HG03066 (cell line): ENCODE data around the gene RBM39.
"Not testable (repeated sequence)": the region's sequence is repeated elsewhere in the genome, so short reads cannot be mapped to it uniquely, and the experiment has no call there.

ENCODE experiments used
- ATAC-seq: cut with Tn5 transposase; IDR thresholded peaks from one replicate; pipeline ENCODE4 v1.9.1; 2021; ENCODE audit warnings: low read depth; ENCODE audit not compliant: unreplicated experiment

RBM39 gene

GRCh38 chr20:35690265-35690664 lies 51.8 kb downstream of the RBM39 start:
- no peak for ATAC-seq

- ATAC-seq = not testable (repeated sequence)
Measured at GRCh38 chr20:35686872-35687271, 55.2 kb downstream of the RBM39 start.

GRCh38 chr20:35685368-35685767 lies 56.7 kb downstream of the RBM39 start:
- not testable (repeated sequence) for ATAC-seq

- no peak for ATAC-seq
Measured at GRCh38 chr20:35681960-35682359, 60.1 kb downstream of the RBM39 start.

- ATAC-seq = no peak
Measured at GRCh38 chr20:35680452-35681183, 61.4 kb downstream of the RBM39 start.

- ATAC-seq = no peak
Measured at GRCh38 chr20:35674921-35675320, 67.1 kb downstream of the RBM39 start.

- no peak for ATAC-seq
Measured at GRCh38 chr20:35673884-35674283, 68.2 kb downstream of the RBM39 start.

GRCh38 chr20:35669681-35670080 lies 72.4 kb downstream of the RBM39 start:
- no peak for ATAC-seq

GRCh38 chr20:35669221-35669620 lies 72.8 kb downstream of the RBM39 start:
- ATAC-seq = no peak

GRCh38 chr20:35665949-35666288 lies 76.1 kb downstream of the RBM39 start:
- no peak for ATAC-seq

GRCh38 chr20:35664466-35665206 lies 77.4 kb downstream of the RBM39 start, which contains the start of the genes CPNE1 and RBM12:
Gene CPNE1 (minus strand): TSS chr20:35664900. CDS start chr20:35632923, 31,977 bp downstream.
Gene RBM12 (minus strand): TSS chr20:35664900. CDS start chr20:35655322, 9,578 bp downstream.
- peak; percentile 74 for ATAC-seq

- peak; percentile 27 for ATAC-seq
Measured at GRCh38 chr20:35663516-35664465, 78.3 kb downstream of the RBM39 start.

GRCh38 chr20:35662551-35662950 lies 79.5 kb downstream of the RBM39 start:
- ATAC-seq = no peak

GRCh38 chr20:35661908-35662307 lies 80.2 kb downstream of the RBM39 start:
- no peak for ATAC-seq

GRCh38 chr20:35661053-35661452 lies 81.0 kb downstream of the RBM39 start:
- ATAC-seq = no peak

GRCh38 chr20:35660122-35660937 lies 81.7 kb downstream of the RBM39 start:
- ATAC-seq = no peak

- ATAC-seq = no peak
Measured at GRCh38 chr20:35657271-35657670, 84.8 kb downstream of the RBM39 start.

- no peak for ATAC-seq
Measured at GRCh38 chr20:35654415-35654814, 87.6 kb downstream of the RBM39 start.

- ATAC-seq = no peak
Measured at GRCh38 chr20:35653893-35654292, 88.2 kb downstream of the RBM39 start.
